HepG2 (cell line): ENCODE results near the gene PHF10. TPM values are rescaled to one million over a fixed set of nuclear protein-coding genes. Genes with fewer than 3 reads are reported as not detected.

ENCODE experiments used
- ATAD3A ChIP-seq: sonication (generic); formaldehyde crosslinking; IDR thresholded peaks from 2 replicates; pipeline ENCODE4 v1.4.0; 2020; ENCODE audit warnings: missing genetic modification reagents
- FLYWCH1 ChIP-seq: sonication (generic); formaldehyde crosslinking; IDR thresholded peaks from 2 replicates; pipeline ENCODE4 v1.8.1; 2023; ENCODE audit warnings: mild to moderate bottlenecking, missing genetic modification reagents
- KDM2A ChIP-seq: sonication (generic); formaldehyde crosslinking; IDR thresholded peaks from 2 replicates; pipeline ENCODE4 v1.4.0; 2020; ENCODE audit warnings: low read depth, missing genetic modification reagents, borderline replicate concordance
- MIXL1 ChIP-seq: IDR thresholded peaks from 2 replicates; pipeline ENCODE4 v1.6.1; 2016
- TBL1XR1 ChIP-seq: fragments of 150-350 bp; IDR thresholded peaks from 2 replicates; pipeline ENCODE4 v1.6.1; 2014; ENCODE audit warnings: borderline replicate concordance, low read length; ENCODE audit not compliant: partially characterized antibody
- TCF7 ChIP-seq: sonication (generic); IDR thresholded peaks from 2 replicates; pipeline ENCODE4 v1.6.1; 2016; ENCODE audit warnings: antibody characterized with exemption, low read depth
- WIZ ChIP-seq: sonication (generic); formaldehyde crosslinking; IDR thresholded peaks from 2 replicates; pipeline ENCODE4 v1.5.1; 2020; ENCODE audit warnings: mild to moderate bottlenecking, missing genetic modification reagents
- ZFYVE20 ChIP-seq: sonication (generic); formaldehyde crosslinking; IDR thresholded peaks from 2 replicates; pipeline ENCODE4 v1.8.0; 2023; ENCODE audit warnings: low read depth, mild to moderate bottlenecking, moderate library complexity, missing genetic modification reagents, borderline replicate concordance
- ZNF737 ChIP-seq: sonication (generic); formaldehyde crosslinking; IDR thresholded peaks from 2 replicates; pipeline ENCODE4 v1.5.0; 2020; ENCODE audit warnings: missing genetic modification reagents, mild to moderate bottlenecking, borderline replicate concordance
- ZNF768 ChIP-seq: sonication (generic); formaldehyde crosslinking; IDR thresholded peaks from 2 replicates; pipeline ENCODE4 v1.4.0; 2020; ENCODE audit warnings: missing genetic modification reagents
- ZNF879 ChIP-seq: sonication (generic); formaldehyde crosslinking; IDR thresholded peaks from 2 replicates; pipeline ENCODE4 v1.8.1; 2023; ENCODE audit warnings: missing genetic modification reagents
- polyA plus RNA-seq, 8 experiments: library from polyadenylated mRNA; depleted of rRNA in 3 of 8; stranded (reverse) in 7 of 8; unstranded in 1 of 8; fragments of >200 nt; fragmentation: Illumina TruSeq in 4 of 8; extraction: Trizol in 4 of 8; gene quantifications; 2 replicates each; pipeline versions ENCODE4 v1.2.1 to v1.2.3, GENCODE V29; 2011 to 2016; ENCODE audit warnings: low read depth in 4 of 8, missing spikeins in 1 of 8, mixed read lengths in 1 of 8; ENCODE audit not compliant: insufficient read depth in 1 of 8
- total RNA-seq, 5 experiments: library from RNA; depleted of rRNA; stranded (reverse); fragments of >200 nt; fragmentation: Illumina TruSeq; extraction: Trizol; gene quantifications; 2 replicates each; pipeline ENCODE4 v1.2.3, GENCODE V29; 2016; ENCODE audit warnings: low read depth in 1 of 5
- TF ChIP-seq, protein P1 (sequence below): sonication (generic); formaldehyde crosslinking; IDR thresholded peaks from 2 replicates; pipeline ENCODE4 v1.4.0; 2020; ENCODE audit warnings: missing genetic modification reagents
- TF ChIP-seq, protein P2 (sequence below): IDR thresholded peaks from 2 replicates; pipeline ENCODE4 v1.6.1; 2016
- TF ChIP-seq, protein P3 (sequence below): sonication (generic); formaldehyde crosslinking; IDR thresholded peaks from 2 replicates; pipeline ENCODE4 v1.5.0; 2020; ENCODE audit warnings: mild to moderate bottlenecking, missing genetic modification reagents, borderline replicate concordance
- TF ChIP-seq, protein P4 (sequence below): sonication (generic); formaldehyde crosslinking; IDR thresholded peaks from 2 replicates; pipeline ENCODE4 v1.5.0; 2020; ENCODE audit warnings: mild to moderate bottlenecking, missing genetic modification reagents
- TF ChIP-seq, protein P5 (sequence below): sonication (generic); formaldehyde crosslinking; IDR thresholded peaks from 2 replicates; pipeline ENCODE4 v1.8.0; 2022; ENCODE audit warnings: mild to moderate bottlenecking, missing genetic modification reagents

PHF10 gene
- total and polyA plus RNA-seq, 2 of the 13 experiments (the other 11 are each of a cell fraction or from before 2014, with no cell fraction given): 42.1 to 84.1 TPM

DNA sequence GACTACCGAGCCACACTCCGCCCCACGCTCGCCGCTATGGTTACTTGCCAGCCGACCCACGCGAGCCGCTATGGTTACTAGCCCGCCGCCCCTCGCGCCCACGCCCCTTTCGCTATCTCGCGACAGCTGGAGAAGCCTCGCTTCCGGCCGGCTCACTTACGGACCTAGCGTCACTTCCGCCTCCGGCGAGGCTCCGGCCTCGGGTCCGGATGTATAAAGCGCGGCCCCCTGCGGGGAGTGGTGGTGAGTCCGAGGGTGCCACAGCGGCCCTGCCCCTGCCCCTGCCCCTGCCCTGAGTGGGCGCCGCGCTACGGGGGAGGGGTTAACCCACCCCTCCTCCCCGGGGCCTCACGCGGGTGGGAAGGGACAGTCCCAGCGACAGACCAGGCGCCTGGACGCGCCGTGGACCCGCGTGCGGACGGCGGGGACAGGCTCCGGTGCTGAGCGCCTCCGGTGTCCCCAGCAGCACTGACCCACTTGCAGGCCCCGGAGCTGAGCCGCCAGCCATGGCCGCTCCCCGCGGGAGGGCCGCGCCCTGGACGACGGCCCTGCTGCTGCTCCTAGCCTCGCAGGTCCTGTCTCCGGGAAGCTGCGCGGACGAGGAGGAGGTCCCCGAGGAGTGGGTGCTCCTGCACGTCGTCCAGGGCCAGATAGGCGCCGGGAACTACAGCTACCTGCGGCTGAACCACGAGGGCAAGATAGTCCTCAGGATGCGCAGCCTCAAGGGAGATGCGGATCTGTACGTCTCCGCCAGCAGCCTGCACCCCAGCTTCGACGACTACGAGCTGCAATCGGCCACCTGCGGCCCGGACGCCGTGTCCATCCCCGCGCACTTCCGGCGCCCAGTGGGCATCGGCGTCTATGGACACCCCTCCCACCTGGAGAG is 22.1 kb downstream of the PHF10 start, which contains the start of the genes C6orf120 and WDR27 (continued):
- TF ChIP-seq, protein P1, sequence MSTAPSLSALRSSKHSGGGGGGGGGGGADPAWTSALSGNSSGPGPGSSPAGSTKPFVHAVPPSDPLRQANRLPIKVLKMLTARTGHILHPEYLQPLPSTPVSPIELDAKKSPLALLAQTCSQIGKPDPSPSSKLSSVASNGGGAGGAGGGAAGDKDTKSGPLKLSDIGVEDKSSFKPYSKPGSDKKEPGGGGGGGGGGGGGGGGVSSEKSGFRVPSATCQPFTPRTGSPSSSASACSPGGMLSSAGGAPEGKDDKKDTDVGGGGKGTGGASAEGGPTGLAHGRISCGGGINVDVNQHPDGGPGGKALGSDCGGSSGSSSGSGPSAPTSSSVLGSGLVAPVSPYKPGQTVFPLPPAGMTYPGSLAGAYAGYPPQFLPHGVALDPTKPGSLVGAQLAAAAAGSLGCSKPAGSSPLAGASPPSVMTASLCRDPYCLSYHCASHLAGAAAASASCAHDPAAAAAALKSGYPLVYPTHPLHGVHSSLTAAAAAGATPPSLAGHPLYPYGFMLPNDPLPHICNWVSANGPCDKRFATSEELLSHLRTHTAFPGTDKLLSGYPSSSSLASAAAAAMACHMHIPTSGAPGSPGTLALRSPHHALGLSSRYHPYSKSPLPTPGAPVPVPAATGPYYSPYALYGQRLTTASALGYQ: peak; percentile 73; the same call in 1 of the 2 replicates
- TF ChIP-seq FLYWCH1 (CRISPR knock-in tag): no peak
- TF ChIP-seq ZNF737: no peak; the same call in 1 of the 2 replicates
- peak; percentile 68 for TF ChIP-seq ZFYVE20 (CRISPR knock-in tag)
- peak; percentile 99 for TF ChIP-seq KDM2A
- TF ChIP-seq, protein P2, sequence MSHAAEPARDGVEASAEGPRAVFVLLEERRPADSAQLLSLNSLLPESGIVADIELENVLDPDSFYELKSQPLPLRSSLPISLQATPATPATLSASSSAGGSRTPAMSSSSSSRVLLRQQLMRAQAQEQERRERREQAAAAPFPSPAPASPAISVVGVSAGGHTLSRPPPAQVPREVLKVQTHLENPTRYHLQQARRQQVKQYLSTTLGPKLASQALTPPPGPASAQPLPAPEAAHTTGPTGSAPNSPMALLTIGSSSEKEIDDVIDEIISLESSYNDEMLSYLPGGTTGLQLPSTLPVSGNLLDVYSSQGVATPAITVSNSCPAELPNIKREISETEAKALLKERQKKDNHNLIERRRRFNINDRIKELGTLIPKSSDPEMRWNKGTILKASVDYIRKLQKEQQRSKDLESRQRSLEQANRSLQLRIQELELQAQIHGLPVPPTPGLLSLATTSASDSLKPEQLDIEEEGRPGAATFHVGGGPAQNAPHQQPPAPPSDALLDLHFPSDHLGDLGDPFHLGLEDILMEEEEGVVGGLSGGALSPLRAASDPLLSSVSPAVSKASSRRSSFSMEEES (CRISPR knock-in tag): peak; percentile 49; the same call in 1 of the 2 replicates
- TF ChIP-seq, protein P3, sequence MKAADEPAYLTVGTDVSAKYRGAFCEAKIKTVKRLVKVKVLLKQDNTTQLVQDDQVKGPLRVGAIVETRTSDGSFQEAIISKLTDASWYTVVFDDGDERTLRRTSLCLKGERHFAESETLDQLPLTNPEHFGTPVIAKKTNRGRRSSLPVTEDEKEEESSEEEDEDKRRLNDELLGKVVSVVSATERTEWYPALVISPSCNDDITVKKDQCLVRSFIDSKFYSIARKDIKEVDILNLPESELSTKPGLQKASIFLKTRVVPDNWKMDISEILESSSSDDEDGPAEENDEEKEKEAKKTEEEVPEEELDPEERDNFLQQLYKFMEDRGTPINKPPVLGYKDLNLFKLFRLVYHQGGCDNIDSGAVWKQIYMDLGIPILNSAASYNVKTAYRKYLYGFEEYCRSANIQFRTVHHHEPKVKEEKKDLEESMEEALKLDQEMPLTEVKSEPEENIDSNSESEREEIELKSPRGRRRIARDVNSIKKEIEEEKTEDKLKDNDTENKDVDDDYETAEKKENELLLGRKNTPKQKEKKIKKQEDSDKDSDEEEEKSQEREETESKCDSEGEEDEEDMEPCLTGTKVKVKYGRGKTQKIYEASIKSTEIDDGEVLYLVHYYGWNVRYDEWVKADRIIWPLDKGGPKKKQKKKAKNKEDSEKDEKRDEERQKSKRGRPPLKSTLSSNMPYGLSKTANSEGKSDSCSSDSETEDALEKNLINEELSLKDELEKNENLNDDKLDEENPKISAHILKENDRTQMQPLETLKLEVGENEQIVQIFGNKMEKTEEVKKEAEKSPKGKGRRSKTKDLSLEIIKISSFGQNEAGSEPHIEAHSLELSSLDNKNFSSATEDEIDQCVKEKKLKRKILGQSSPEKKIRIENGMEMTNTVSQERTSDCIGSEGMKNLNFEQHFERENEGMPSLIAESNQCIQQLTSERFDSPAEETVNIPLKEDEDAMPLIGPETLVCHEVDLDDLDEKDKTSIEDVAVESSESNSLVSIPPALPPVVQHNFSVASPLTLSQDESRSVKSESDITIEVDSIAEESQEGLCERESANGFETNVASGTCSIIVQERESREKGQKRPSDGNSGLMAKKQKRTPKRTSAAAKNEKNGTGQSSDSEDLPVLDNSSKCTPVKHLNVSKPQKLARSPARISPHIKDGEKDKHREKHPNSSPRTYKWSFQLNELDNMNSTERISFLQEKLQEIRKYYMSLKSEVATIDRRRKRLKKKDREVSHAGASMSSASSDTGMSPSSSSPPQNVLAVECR (CRISPR knock-in tag): peak; percentile 98
- peak; percentile 88 for TF ChIP-seq MIXL1 (CRISPR knock-in tag)
- TF ChIP-seq TBL1XR1: peak; percentile 18
- TF ChIP-seq ATAD3A (CRISPR knock-in tag): 0 out of 2 replicates have a peak, but pooled peaks have one; percentile 2
- TF ChIP-seq, protein P4, sequence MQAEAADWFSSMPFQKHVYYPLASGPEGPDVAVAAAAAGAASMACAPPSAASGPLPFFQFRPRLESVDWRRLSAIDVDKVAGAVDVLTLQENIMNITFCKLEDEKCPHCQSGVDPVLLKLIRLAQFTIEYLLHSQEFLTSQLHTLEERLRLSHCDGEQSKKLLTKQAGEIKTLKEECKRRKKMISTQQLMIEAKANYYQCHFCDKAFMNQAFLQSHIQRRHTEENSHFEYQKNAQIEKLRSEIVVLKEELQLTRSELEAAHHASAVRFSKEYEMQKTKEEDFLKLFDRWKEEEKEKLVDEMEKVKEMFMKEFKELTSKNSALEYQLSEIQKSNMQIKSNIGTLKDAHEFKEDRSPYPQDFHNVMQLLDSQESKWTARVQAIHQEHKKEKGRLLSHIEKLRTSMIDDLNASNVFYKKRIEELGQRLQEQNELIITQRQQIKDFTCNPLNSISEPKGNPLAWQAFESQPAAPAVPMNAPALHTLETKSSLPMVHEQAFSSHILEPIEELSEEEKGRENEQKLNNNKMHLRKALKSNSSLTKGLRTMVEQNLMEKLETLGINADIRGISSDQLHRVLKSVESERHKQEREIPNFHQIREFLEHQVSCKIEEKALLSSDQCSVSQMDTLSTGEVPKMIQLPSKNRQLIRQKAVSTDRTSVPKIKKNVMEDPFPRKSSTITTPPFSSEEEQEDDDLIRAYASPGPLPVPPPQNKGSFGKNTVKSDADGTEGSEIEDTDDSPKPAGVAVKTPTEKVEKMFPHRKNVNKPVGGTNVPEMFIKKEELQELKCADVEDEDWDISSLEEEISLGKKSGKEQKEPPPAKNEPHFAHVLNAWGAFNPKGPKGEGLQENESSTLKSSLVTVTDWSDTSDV (CRISPR knock-in tag): peak; percentile 95; the same call in 1 of the 2 replicates
- peak; percentile 97 for TF ChIP-seq ZNF879 (CRISPR knock-in tag)
- peak; percentile 39 for TF ChIP-seq ZNF768 (CRISPR knock-in tag)
- peak; percentile 86 for TF ChIP-seq WIZ (CRISPR knock-in tag)
- no peak for TF ChIP-seq TCF7
- TF ChIP-seq, protein P5, sequence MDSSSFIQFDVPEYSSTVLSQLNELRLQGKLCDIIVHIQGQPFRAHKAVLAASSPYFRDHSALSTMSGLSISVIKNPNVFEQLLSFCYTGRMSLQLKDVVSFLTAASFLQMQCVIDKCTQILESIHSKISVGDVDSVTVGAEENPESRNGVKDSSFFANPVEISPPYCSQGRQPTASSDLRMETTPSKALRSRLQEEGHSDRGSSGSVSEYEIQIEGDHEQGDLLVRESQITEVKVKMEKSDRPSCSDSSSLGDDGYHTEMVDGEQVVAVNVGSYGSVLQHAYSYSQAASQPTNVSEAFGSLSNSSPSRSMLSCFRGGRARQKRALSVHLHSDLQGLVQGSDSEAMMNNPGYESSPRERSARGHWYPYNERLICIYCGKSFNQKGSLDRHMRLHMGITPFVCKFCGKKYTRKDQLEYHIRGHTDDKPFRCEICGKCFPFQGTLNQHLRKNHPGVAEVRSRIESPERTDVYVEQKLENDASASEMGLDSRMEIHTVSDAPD (CRISPR knock-in tag): peak; percentile 84; the same call in 1 of the 2 replicates
